H9 (cell line): ENCODE data around the gene NLRP9. TPM values are rescaled to one million over a fixed set of nuclear protein-coding genes. Genes with fewer than 3 reads are reported as not detected.

Experiments
- DNase-seq: peaks from one replicate; pipeline ENCODE4 v3.0.0-alpha.2; 2017
- H2AFZ ChIP-seq: one replicate; pipeline ENCODE4 v1.6.1; 2013; ENCODE audit warnings: mild to moderate bottlenecking, low read length, control low read depth, moderate library complexity
- H2AK5ac ChIP-seq: 2 replicates; pipeline ENCODE4 v1.6.1; 2013; ENCODE audit warnings: low read length, control low read depth, mixed read lengths; ENCODE audit not compliant: insufficient read length
- H2BK120ac ChIP-seq: one replicate; pipeline ENCODE4 v1.6.1; 2013; ENCODE audit warnings: low read depth, mild to moderate bottlenecking, low read length, control low read depth, inconsistent platforms; ENCODE audit not compliant: poor library complexity, severe bottlenecking
- H2BK12ac ChIP-seq: 2 replicates; pipeline ENCODE4 v1.6.1; 2013; ENCODE audit warnings: low read length, control low read depth, mixed read lengths, low read depth; ENCODE audit not compliant: insufficient read length
- H2BK15ac ChIP-seq: 2 replicates; pipeline ENCODE4 v1.6.1; 2013; ENCODE audit warnings: low read depth, low read length, control low read depth
- H2BK20ac ChIP-seq: one replicate; pipeline ENCODE4 v1.6.1; 2013; ENCODE audit warnings: low read depth, mild to moderate bottlenecking, low read length, control low read depth, inconsistent platforms; ENCODE audit not compliant: poor library complexity, severe bottlenecking
- H2BK5ac ChIP-seq: 2 replicates; pipeline ENCODE4 v1.6.1; 2013; ENCODE audit warnings: low read length, control low read depth, mixed read lengths; ENCODE audit not compliant: insufficient read length
- H3K14ac ChIP-seq: 2 replicates; pipeline ENCODE4 v1.6.1; 2013; ENCODE audit warnings: low read length, control low read depth; ENCODE audit not compliant: insufficient read depth
- H3K18ac ChIP-seq: 2 replicates; pipeline ENCODE4 v1.6.1; 2013; ENCODE audit warnings: low read depth, mild to moderate bottlenecking, mixed read lengths, low read length, control low read depth; ENCODE audit not compliant: insufficient read length
- H3K23ac ChIP-seq: 2 replicates; pipeline ENCODE4 v1.6.1; 2013; ENCODE audit warnings: low read length, control low read depth, mixed read lengths, low read depth; ENCODE audit not compliant: insufficient read length
- H3K23me2 ChIP-seq: 2 replicates; pipeline ENCODE4 v1.6.1; 2013; ENCODE audit warnings: low read depth, mild to moderate bottlenecking, mixed read lengths, low read length, control low read depth; ENCODE audit not compliant: insufficient read length, poor library complexity, severe bottlenecking
- H3K27ac ChIP-seq: 2 replicates; pipeline ENCODE4 v1.5.1; 2013; ENCODE audit warnings: low read length, control low read depth, mixed read lengths, low read depth; ENCODE audit not compliant: insufficient read length
- H3K27me3 ChIP-seq: 2 replicates; pipeline ENCODE4 v1.6.1; 2013; ENCODE audit warnings: low read length, control low read depth, inconsistent platforms; ENCODE audit not compliant: insufficient read depth
- H3K4ac ChIP-seq: 2 replicates; pipeline ENCODE4 v1.6.1; 2013; ENCODE audit warnings: low read depth, mild to moderate bottlenecking, control low read depth, inconsistent platforms, low read length, moderate library complexity
- H3K4me1 ChIP-seq: 2 replicates; pipeline ENCODE4 v1.6.1; 2013; ENCODE audit warnings: low read length, control low read depth, inconsistent platforms; ENCODE audit not compliant: insufficient read depth
- H3K4me2 ChIP-seq: 2 replicates; pipeline ENCODE4 v1.6.1; 2013; ENCODE audit warnings: low read length, control low read depth, mixed read lengths; ENCODE audit not compliant: insufficient read length, insufficient read depth
- H3K56ac ChIP-seq: 2 replicates; pipeline ENCODE4 v1.6.1; 2013; ENCODE audit warnings: low read depth, mild to moderate bottlenecking, mixed read lengths, low read length, control low read depth; ENCODE audit not compliant: insufficient read length
- H3K79me1 ChIP-seq: 2 replicates; pipeline ENCODE4 v1.6.1; 2013; ENCODE audit warnings: low read depth, mild to moderate bottlenecking, moderate library complexity, low read length, control low read depth, inconsistent platforms; ENCODE audit not compliant: insufficient read depth, poor library complexity, severe bottlenecking
- H3K79me2 ChIP-seq: 2 replicates; pipeline ENCODE4 v1.6.1; 2013; ENCODE audit warnings: low read length, control low read depth, inconsistent platforms; ENCODE audit not compliant: insufficient read depth
- H3K9ac ChIP-seq: 2 replicates; pipeline ENCODE4 v1.6.1; 2013; ENCODE audit warnings: low read length, control low read depth, mixed read lengths; ENCODE audit not compliant: insufficient read length; ENCODE audit errors: extremely low read depth
- H3K9me3 ChIP-seq: one replicate; pipeline ENCODE4 v1.6.1; 2013; ENCODE audit warnings: low read depth, low read length, inconsistent platforms; ENCODE audit not compliant: control insufficient read depth
- H3T11ph ChIP-seq: one replicate; pipeline ENCODE4 v1.6.1; 2013; ENCODE audit warnings: mild to moderate bottlenecking, low read length, control low read depth, inconsistent platforms
- H4K20me1 ChIP-seq: one replicate; pipeline ENCODE4 v1.6.1; 2013; ENCODE audit not compliant: control insufficient read depth, insufficient read length, insufficient read depth
- H4K5ac ChIP-seq: 2 replicates; pipeline ENCODE4 v1.6.1; 2013; ENCODE audit warnings: low read depth, mild to moderate bottlenecking, mixed read lengths, low read length, control low read depth; ENCODE audit not compliant: insufficient read length
- H4K8ac ChIP-seq: replicated peaks from 2 replicates; pipeline ENCODE4 v1.6.1; 2013; ENCODE audit warnings: low read length, control low read depth, mixed read lengths, low read depth; ENCODE audit not compliant: insufficient read length
- H4K91ac ChIP-seq: 2 replicates; pipeline ENCODE4 v1.6.1; 2013; ENCODE audit warnings: low read depth, mild to moderate bottlenecking, moderate library complexity, mixed read lengths, low read length, control low read depth; ENCODE audit not compliant: insufficient read length
- H3K27ac Mint-ChIP-seq, 3 experiments: 2 replicates in 2 of 3; 3 replicates in 1 of 3; pipeline ENCODE4 v1.8.0; 2020 to 2021; ENCODE audit warnings: mixed read lengths in 3 of 3, mild to moderate bottlenecking in 1 of 3, moderate library complexity in 1 of 3
- H3K27me3 Mint-ChIP-seq: 2 replicates; pipeline ENCODE4 v1.8.0; 2021; ENCODE audit warnings: low read depth, mild to moderate bottlenecking, moderate library complexity, mixed read lengths
- H3K36me3 Mint-ChIP-seq, 3 experiments: 2 replicates in 2 of 3; 3 replicates in 1 of 3; pipeline ENCODE4 v1.8.0; 2020 to 2021; ENCODE audit warnings: low read depth in 3 of 3, mixed read lengths in 3 of 3; ENCODE audit not compliant: insufficient read depth in 1 of 3
- H3K4me1 Mint-ChIP-seq, 2 experiments: 2 replicates each; pipeline ENCODE4 v1.8.0; 2020; ENCODE audit warnings: mixed read lengths in 2 of 2
- H3K4me3 Mint-ChIP-seq, 2 experiments: 2 replicates in 1 of 2; 3 replicates in 1 of 2; pipeline ENCODE4 v1.8.0; 2020 to 2021; ENCODE audit warnings: mild to moderate bottlenecking in 2 of 2, mixed read lengths in 2 of 2, moderate library complexity in 1 of 2
- H3K9me3 Mint-ChIP-seq, 2 experiments: 2 replicates in 1 of 2; 3 replicates in 1 of 2; pipeline ENCODE4 v1.8.0; 2020; ENCODE audit warnings: mild to moderate bottlenecking in 2 of 2, mixed read lengths in 2 of 2, moderate library complexity in 1 of 2
- CTCF ChIP-seq: fragments of 200-600 bp; sonication (generic); conservative IDR thresholded peaks from 3 replicates; pipeline ENCODE4 v1.8.0; 2021; ENCODE audit warnings: antibody characterized with exemption, mild to moderate bottlenecking
- WGBS: extraction: QIAGEN DNeasy Blood & Tissue Kit; methylation state at CpG from one replicate; pipeline ENCODE4 v1.1.7; 2013; ENCODE audit warnings: missing lambda C conversion rate, low lambda C conversion rate, mixed read lengths; ENCODE audit not compliant: insufficient read length; ENCODE audit errors: extremely low coverage; 5-methylcytosine and 5-hydroxymethylcytosine counted together
- total RNA-seq: library from RNA; stranded (reverse); gene quantifications from 2 replicates; pipeline ENCODE4 v1.2.1, GENCODE V29; 2021

NLRP9 gene
- total RNA-seq, 1 experiment from 2014 or later: not detected

- Histone ChIP-seq H3K9me3 (no peaks in the 10 kb centered on the region), H2AFZ (no peak overlapping the region), H3K14ac (no peak overlapping the region), H3K27ac (no peak overlapping the region), H3K4me2 (no peak overlapping the region), H4K8ac (no peak overlapping the region), H3K23me2 (no peaks in the 10 kb centered on the region), H2BK120ac (no peak overlapping the region), H3T11ph (no peak overlapping the region), H3K9ac (no peak overlapping the region), H2AK5ac (no peak overlapping the region), H2BK12ac (no peak overlapping the region), H2BK5ac (no peak overlapping the region), H3K4ac (no peak overlapping the region), H4K20me1 (no peaks in the 10 kb centered on the region), H3K23ac (no peak overlapping the region), H4K5ac (no peak overlapping the region), H3K18ac (no peak overlapping the region), H4K91ac (no peak overlapping the region), H3K79me2 (peaks cover 17% of the 10 kb centered on the region; the same call in 1 of the 2 replicates), H3K79me1 (no peaks in the 10 kb centered on the region), H3K27me3 (no peaks in the 10 kb centered on the region), H2BK20ac (no peak overlapping the region), H2BK15ac (no peak overlapping the region), H3K4me1 (no peaks in the 10 kb centered on the region), H3K56ac (no peak overlapping the region)
- no peak for DNase-seq
- peaks cover 77 to 91% (median 90%) of the 10 kb centered on the region in 3 experiments for H3K36me3 Mint-ChIP-seq
- WGBS: no CpG with 5 or more reads among the region's 20 CpGs
- H3K4me3 Mint-ChIP-seq: no peak overlapping the region
- no peak overlapping the region for H3K27ac Mint-ChIP-seq
- H3K4me1 Mint-ChIP-seq: peaks cover 0 to 5% of the 10 kb centered on the region in 2 experiments; a peak in 2 of 4 replicates
- H3K9me3 Mint-ChIP-seq: no peaks in the 10 kb centered on the region
- H3K27me3 Mint-ChIP-seq: no peaks in the 10 kb centered on the region
- no peak for TF ChIP-seq CTCF
These were observed 74.2 kb downstream of the NLRP9 start for GRCh38 chr19:55663846-55664536.
